NB4 (cell line): Measurements from ENCODE around the gene ULBP2.
"Not testable (repeated sequence)": the region's sequence is repeated elsewhere in the genome, so short reads cannot be mapped to it uniquely, and the experiment has no call there.

Experiments
- DNase-seq: peaks from one replicate; pipeline ENCODE4 v3.0.0; 2010; ENCODE audit warnings: low read depth
- H3K4me3 ChIP-seq: one replicate; pipeline ENCODE4 v1.5.1; 2011; ENCODE audit warnings: mild to moderate bottlenecking, low read depth, low read length, moderate library complexity
- CTCF ChIP-seq: IDR thresholded peaks from one replicate; pipeline ENCODE4 v1.5.1; 2012; ENCODE audit warnings: low read depth, low read length
- MAX ChIP-seq: IDR thresholded peaks from 2 replicates; pipeline ENCODE4 v1.6.1; 2011; ENCODE audit warnings: low read depth, low read length
- MYC ChIP-seq: IDR thresholded peaks from 2 replicates; pipeline ENCODE4 v1.6.1; 2011; ENCODE audit warnings: low read depth, low read length
- POLR2A ChIP-seq: IDR thresholded peaks from 2 replicates; pipeline ENCODE4 v1.6.1; 2011; ENCODE audit warnings: mild to moderate bottlenecking; ENCODE audit not compliant: insufficient read length; ENCODE audit errors: extremely low read depth

ULBP2 gene

GRCh38 chr6:149913540-149914240 is 28.1 kb upstream of the ULBP2 start:
- TF ChIP-seq MAX (no peak), CTCF (no peak), POLR2A (no peak), MYC (no peak)
- no peak for DNase-seq
- H3K4me3 ChIP-seq: no peak overlapping the region

DNA sequence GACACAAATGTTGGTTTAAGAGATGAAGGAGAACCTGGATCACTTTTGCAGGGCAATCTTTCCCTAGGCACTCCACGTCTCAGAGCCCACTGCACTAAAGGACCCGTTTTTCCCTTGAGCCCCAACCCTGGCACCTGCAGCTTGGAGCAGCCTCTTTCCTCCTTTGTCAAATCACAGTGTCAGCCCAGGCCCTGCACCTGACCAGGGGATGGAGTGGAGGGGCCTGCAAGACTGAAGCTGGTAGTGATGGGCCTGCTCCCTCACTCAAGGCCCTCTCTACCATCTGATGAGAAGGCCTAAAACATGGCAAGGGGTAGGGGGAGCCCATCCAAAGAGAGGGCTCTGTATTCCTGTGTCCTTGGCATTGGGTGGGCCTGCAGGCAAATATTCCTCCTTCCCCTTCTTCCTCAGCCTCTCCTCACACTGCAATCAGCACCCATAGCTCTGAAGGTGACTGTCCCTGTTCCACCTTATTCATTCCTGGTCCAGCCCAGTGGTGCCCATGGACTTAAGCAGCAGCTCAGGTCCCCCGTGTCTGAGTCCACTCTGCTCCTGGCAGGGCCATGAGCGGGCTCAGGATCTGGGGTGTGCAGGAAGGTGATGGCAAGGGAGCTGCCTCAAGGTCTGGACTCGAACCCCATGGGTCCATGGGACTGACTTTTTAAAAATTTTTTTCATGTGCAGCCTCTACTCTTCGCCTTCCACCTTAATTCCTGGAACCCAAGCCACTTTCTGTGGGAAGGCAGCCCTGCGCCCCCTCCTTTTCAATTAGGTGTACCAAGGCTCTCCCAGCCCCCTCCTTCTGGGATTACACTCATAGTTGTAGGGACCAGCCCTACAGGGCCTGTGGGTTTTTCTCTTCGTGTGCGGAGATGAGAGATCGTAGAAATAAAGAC is 25.6 kb upstream of the ULBP2 start:
- no peak overlapping the region for H3K4me3 ChIP-seq
- TF ChIP-seq MAX: no peak
- no peak for TF ChIP-seq POLR2A
- no peak for TF ChIP-seq CTCF
- no peak for TF ChIP-seq MYC
- DNase-seq: no peak

GRCh38 chr6:149917679-149918078 is 24.1 kb upstream of the ULBP2 start:
- DNase-seq: no peak
- TF ChIP-seq POLR2A: no peak
- TF ChIP-seq MAX: no peak
- no peak for TF ChIP-seq CTCF
- TF ChIP-seq MYC: no peak

GRCh38 chr6:149918151-149918905 is 23.5 kb upstream of the ULBP2 start:
- no peak for DNase-seq
- no peak for TF ChIP-seq CTCF
- no peak for TF ChIP-seq MAX
- no peak for TF ChIP-seq MYC
- no peak for TF ChIP-seq POLR2A
- H3K4me3 ChIP-seq: no peak overlapping the region

More at GRCh38 chr6:149917679-149918078, 24.1 kb upstream of the ULBP2 start:
- no peak overlapping the region for H3K4me3 ChIP-seq

- not testable (repeated sequence) for H3K4me3 ChIP-seq, DNase-seq
Measured at GRCh38 chr6:149919126-149919833, 22.5 kb upstream of the ULBP2 start.
